GM10266 (cell line): ENCODE results near the gene NTNG1.

ENCODE experiments used
- DNase-seq: peaks from one replicate; pipeline ENCODE4 v3.0.0; 2012; ENCODE audit errors: extremely low spot score
- CTCF ChIP-seq: IDR thresholded peaks from 2 replicates; pipeline ENCODE4 v1.5.1; 2012; ENCODE audit warnings: mild to moderate bottlenecking, low read depth; ENCODE audit not compliant: control insufficient read depth, insufficient read depth; ENCODE audit errors: missing control alignments

The NTNG1 gene

GRCh38 chr1:107135463-107135862 lies 5.4 kb upstream of the NTNG1 start:
- TF ChIP-seq CTCF = no peak
- DNase-seq = peak; percentile 32

GRCh38 chr1:107138166-107138565 lies 2.7 kb upstream of the NTNG1 start:
- DNase-seq = no peak

GRCh38 chr1:107138767-107139445 lies 1.9 kb upstream of the NTNG1 start:
- no peak for DNase-seq
- no peak for TF ChIP-seq CTCF

More at GRCh38 chr1:107138166-107138565, 2.7 kb upstream of the NTNG1 start:
- no peak for TF ChIP-seq CTCF

GRCh38 chr1:107139833-107140702 lies 771 bp upstream of the NTNG1 start:
- no peak for TF ChIP-seq CTCF
- DNase-seq = peak; percentile 43

GRCh38 chr1:107141491-107142126 lies 770 bp downstream of the NTNG1 start:
- no peak for TF ChIP-seq CTCF

GRCh38 chr1:107142140-107142542 lies 1.3 kb downstream of the NTNG1 start:
- DNase-seq = no peak
- TF ChIP-seq CTCF = peak; percentile 38

More at GRCh38 chr1:107141491-107142126, 770 bp downstream of the NTNG1 start:
- DNase-seq = peak; percentile 35
